GM19467 (cell line): ENCODE measurements around the gene PALB2.

Experiments used
- ATAC-seq: cut with Tn5 transposase; IDR thresholded peaks from one replicate; pipeline ENCODE4 v1.9.1; 2021; ENCODE audit warnings: mild to moderate bottlenecking, moderate library complexity; ENCODE audit not compliant: unreplicated experiment

The PALB2 gene

GRCh38 chr16:23556881-23557778, 84.0 kb downstream of the PALB2 start, which contains the start of the genes EARS2 and UBFD1:
EARS2 (minus strand) TSS chr16:23557350; CDS start chr16:23557343, 7 bp downstream.
UBFD1 (plus strand) TSS chr16:23557727; CDS start chr16:23557743, 16 bp downstream.
- ATAC-seq: peak; percentile 85

- no peak for ATAC-seq
Measured at GRCh38 chr16:23554536-23554935, 86.6 kb downstream of the PALB2 start.
